ENCODE results near the gene MYO9B.

GRCh38 chr19:17073869-17074633 is 1.5 kb upstream of the MYO9B start:
- no peak for TF ChIP-seq CTCF (conservative IDR thresholded peaks at IDR 0.05)
- no peak for TF ChIP-seq EZH2 (IDR thresholded peaks at IDR 0.05; ENCODE audit: low read depth)

Data from PC-9 (cell line).